Activated T-helper 9 cell treated with anti-CD3 and anti-CD28 coated beads, Interleukin-2, amount 50 U/mL, for 16 hours (primary cell): ENCODE measurements around the gene PLEKHH2.
A peak's percentile ranks its signal among the peaks of the same experiment; 100 is the strongest.
"Not testable (repeated sequence)": the region's sequence is repeated elsewhere in the genome, so short reads cannot be mapped to it uniquely, and the experiment has no call there.

ENCODE experiments used
- DNase-seq: peaks from one replicate; pipeline ENCODE4 v3.0.0-alpha.2; 2020; ENCODE audit warnings: low read depth

The PLEKHH2 gene

DNA sequence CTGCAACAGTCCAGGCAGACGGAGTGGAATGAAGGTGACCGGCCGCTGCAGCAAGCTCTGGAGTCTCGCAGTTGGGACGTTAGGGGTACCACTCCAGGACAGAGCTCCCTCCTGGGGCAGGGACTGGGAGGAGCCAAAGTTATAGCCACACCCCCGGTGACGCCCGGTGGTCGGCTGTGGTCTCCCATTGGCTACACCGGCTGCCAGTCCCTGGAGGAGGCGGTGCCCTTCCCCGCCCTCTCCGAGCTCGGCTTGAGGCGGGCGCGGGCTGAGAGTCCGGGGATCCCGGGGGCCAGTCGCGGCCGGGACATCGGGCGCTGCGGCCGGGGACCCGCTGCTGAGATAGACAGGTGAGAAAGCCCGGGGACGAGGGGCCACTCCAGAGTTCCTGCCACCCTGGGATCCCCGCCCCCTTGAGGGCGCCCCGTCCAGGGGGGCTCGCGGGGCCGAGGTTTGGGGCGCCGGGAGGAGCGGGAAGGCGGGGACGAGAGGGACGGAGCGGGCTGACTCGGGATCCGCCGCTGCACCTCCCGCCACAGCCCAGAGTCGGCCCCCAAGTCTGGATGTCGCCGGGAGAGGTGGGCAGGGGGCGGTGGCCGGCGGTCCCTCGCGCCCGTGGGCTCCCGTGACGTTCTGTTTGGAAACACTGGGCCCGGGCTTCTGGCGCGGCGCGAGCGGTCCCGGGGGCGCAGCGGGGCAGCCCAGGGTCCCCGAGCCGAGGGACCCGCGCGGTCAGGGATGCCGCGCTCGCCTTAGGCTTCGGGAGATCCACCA is at the start of gene PLEKHH2:
Gene PLEKHH2 (plus strand): TSS at position 231 of the 774 bp plus-strand sequence. CDS start 7,414 bp downstream, outside the sequence.
- DNase-seq, result peak; percentile 77

DNA sequence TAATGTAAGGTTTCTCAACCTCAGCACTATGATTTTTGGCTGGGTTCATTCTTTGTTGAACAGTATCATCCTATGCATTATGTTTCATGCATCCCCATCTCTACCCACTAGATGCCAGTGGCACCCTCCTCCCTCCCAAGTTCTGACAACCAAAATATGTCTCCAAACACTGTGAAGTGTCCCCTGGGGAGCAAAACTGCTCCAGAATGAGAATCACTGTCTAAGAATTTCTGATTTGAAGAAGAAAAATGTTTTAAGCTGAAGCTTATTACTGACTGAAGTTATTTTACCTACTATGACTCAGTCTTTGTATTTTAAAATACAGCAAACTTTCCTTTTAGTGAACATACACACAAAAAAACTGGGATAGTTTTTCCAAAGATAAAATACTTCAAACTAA is 44.6 kb upstream of the PLEKHH2 start:
- no peak for DNase-seq

DNA sequence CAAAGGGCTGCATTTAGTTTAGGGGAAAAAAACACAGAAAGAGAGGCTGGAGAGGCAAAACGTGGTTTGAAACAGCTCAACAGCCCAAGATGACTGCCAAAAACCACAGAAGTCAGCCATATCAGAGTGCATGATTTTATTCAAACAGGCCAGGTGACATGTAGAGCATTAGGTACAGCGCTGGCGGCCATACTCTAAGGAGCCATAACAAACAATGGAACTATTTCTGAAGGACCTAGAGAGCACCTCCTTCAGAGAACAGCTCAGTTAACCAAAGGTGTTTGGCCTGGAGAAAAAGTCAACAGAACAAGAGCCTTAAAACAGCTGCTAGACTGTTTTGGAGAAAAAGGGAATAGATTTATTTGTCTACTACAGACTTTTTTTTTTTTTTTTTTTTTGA is 43.8 kb upstream of the PLEKHH2 start:
- no peak for DNase-seq

DNA sequence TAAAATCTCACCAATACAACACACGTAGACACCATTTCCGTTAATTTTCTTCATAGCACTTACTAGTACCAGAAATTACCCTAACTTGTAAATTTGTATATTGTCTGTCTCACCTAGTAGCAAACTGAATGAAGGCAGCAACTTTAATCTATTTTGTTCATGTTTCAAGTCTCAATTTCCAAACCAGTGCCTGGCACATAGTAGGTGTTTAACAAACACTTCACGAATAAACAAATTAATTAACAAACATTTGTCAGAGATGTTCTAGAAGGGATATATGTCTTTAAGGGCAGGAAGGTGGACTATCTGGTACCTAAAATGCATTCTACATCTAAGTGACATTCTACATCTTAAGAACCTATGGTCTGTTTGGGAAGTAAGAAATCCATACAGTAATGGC is 42.2 kb upstream of the PLEKHH2 start:
- DNase-seq, result no peak

GRCh38 chr2:43595603-43596412 is 41.3 kb upstream of the PLEKHH2 start, which contains the start of gene THADA:
Gene THADA, minus strand, starts transcription at chr2:43596038. Its CDS starts 3,646 bp downstream, at chr2:43592392.
- DNase-seq, result peak; percentile 95

- not testable (repeated sequence) for DNase-seq
Measured at GRCh38 chr2:43600596-43600995, 36.5 kb upstream of the PLEKHH2 start.

- no peak for DNase-seq
Measured at GRCh38 chr2:43604674-43605073, 32.4 kb upstream of the PLEKHH2 start.

DNA sequence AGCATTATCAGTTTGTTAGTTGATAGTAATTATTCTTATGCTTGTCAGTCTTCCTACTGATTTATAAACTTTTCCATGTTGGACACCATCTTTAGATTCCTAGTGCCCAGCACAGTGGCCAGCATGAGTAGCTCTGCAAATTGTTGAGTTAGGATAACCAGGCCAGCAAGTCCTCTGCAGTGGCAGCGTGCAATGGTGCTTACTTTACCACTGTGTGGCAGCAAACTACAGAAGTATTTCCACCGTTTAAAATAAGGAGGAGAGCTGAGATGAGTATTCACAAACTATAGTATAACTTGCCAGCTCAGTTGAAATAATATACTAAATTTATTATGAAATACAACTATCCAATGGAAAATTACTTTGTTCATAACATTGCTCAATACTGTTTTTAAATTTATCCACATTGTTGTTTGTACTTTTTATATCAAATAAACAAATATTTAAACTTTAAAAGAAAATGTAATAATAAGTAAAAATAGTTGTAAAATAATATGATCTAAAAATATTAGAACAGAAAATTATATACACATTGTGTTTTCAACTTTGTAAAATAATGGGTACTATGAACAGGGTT is 31.9 kb upstream of the PLEKHH2 start:
- DNase-seq, result no peak

GRCh38 chr2:43605851-43606250 is 31.2 kb upstream of the PLEKHH2 start:
- DNase-seq, result no peak

- DNase-seq, result no peak
Measured at GRCh38 chr2:43609290-43609918, 27.7 kb upstream of the PLEKHH2 start.

DNA sequence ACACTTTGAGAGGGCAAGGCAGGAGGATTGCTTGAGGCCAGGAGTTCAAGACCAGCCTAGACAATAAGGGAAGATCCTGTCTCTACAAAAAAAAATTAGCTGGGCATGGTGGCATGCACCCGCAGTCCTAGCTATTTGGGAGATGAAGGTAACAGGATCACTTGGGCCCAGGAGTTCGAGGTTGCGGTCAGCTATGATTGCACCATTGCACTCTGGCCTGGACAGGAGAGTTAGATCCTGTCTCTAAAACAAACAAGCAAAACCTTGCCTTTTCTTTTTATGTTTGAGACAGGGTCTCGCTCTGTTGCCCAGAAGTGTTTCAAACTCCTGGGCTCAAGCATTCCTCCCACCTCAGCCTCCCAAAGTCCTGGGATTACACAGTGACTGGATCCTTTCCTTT is 26.7 kb upstream of the PLEKHH2 start:
- DNase-seq, result no peak

GRCh38 chr2:43611987-43612894 is 24.8 kb upstream of the PLEKHH2 start:
- peak; percentile 34 for DNase-seq

GRCh38 chr2:43612944-43613343 is 24.1 kb upstream of the PLEKHH2 start:
- DNase-seq, result no peak

DNA sequence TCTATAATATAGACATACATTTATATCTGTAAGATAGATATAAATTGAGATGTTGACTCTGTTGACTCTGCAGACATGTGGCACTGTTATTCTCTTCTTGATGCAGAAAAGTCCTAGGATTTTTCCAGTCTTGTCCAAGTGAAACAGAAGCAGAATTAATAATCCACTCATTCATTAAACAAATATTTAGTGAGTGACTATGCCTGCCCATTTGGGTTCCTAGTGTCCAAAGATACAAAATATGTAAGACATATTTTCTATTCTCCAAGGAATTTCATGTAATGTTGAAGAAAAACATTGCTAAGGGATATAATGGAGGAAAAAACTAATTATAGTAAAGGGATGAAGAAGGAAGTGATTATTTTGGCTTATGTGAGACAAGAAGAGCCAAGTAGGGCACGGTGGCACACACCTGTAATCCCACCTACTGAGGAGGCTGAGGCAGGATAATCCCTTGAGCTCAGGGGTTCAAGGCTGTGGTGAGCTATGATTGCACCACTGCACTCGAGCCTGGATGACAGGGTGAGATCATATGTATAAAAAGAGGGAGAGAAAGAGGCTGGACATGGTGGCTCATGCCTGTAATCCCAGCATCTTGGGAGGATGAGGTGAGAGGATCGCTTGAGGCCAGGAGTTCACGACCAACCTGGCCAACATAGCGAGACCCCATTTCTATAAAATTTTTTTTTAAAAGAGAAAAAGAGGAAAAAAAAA is 19.9 kb upstream of the PLEKHH2 start:
- DNase-seq, result no peak

DNA sequence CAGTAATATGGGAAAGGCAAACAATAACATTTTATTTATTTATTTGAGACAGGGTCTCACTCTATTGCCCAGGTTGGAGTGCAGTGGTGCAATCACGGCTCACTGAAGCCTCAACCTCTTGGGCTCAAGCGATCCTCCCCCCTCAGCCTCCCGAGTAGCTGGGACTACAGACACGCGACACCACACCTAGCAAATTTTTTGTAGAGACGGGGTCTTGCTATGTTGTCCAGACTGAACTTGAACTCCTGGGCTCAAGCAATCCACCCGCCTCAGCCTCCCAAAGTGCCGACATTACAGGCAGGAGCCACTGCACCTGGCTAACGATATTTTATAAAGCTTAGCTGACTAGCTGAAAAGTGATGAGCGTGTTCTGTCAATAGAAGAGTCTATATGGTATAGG is 17.5 kb upstream of the PLEKHH2 start:
- no peak for DNase-seq

- DNase-seq, result no peak
Measured at GRCh38 chr2:43622931-43623451, 14.1 kb upstream of the PLEKHH2 start.

- no peak for DNase-seq
Measured at GRCh38 chr2:43631618-43632317, 5.3 kb upstream of the PLEKHH2 start.

DNA sequence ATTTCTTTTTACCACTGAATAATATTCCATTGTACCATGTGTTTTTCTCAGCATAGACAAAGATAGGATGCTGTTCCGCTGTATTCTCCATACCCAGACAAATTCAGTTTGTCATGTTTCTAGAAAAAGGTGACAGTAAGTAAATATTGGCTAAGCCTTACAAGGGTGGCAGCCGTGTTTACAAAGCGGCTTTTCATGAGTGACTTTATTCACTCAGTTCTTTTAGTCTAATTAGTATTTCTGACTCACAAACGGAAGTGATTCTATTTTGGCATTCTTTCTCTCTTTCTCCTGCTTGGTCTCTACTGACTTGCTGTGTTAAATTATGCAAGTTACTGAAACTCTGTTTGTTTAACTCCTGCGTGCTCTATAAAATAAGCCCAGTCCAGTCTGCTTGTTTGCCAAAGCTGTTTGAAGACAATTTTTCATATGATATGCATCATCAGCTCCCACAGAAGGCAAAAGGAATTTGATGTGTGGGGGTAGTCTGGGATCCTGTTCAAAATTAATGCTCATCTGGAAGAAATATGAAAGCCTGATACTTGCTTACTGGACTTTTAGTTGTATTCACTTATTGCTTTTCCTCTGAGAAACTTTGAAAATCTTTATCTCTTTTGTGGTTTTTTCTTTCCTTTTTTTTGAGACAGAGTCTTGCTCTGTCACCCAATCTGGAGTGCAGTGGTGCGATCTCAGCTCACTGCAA is 2.3 kb upstream of the PLEKHH2 start:
- no peak for DNase-seq

- not testable (repeated sequence) for DNase-seq
Measured at GRCh38 chr2:43636153-43636552, 907 bp upstream of the PLEKHH2 start.
